Measurements from ENCODE around the gene FOXJ3.

- TF ChIP-seq, protein P1, sequence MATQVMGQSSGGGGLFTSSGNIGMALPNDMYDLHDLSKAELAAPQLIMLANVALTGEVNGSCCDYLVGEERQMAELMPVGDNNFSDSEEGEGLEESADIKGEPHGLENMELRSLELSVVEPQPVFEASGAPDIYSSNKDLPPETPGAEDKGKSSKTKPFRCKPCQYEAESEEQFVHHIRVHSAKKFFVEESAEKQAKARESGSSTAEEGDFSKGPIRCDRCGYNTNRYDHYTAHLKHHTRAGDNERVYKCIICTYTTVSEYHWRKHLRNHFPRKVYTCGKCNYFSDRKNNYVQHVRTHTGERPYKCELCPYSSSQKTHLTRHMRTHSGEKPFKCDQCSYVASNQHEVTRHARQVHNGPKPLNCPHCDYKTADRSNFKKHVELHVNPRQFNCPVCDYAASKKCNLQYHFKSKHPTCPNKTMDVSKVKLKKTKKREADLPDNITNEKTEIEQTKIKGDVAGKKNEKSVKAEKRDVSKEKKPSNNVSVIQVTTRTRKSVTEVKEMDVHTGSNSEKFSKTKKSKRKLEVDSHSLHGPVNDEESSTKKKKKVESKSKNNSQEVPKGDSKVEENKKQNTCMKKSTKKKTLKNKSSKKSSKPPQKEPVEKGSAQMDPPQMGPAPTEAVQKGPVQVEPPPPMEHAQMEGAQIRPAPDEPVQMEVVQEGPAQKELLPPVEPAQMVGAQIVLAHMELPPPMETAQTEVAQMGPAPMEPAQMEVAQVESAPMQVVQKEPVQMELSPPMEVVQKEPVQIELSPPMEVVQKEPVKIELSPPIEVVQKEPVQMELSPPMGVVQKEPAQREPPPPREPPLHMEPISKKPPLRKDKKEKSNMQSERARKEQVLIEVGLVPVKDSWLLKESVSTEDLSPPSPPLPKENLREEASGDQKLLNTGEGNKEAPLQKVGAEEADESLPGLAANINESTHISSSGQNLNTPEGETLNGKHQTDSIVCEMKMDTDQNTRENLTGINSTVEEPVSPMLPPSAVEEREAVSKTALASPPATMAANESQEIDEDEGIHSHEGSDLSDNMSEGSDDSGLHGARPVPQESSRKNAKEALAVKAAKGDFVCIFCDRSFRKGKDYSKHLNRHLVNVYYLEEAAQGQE (IDR thresholded peaks at IDR 0.05; ENCODE audit: low read depth, low read length) = no peak
- TF ChIP-seq POLR2AphosphoS5 (IDR thresholded peaks at IDR 0.05; ENCODE audit: low read depth, low read length) = no peak
- TF ChIP-seq CTCF (IDR thresholded peaks at IDR 0.05) = no peak
- TF ChIP-seq EZH2phosphoT487 (IDR thresholded peaks at IDR 0.05; ENCODE audit: borderline replicate concordance, low read depth) = no peak
- no peak for TF ChIP-seq YY1 (IDR thresholded peaks at IDR 0.05; ENCODE audit: low read depth)
- no peak for TF ChIP-seq IRF3 (IDR thresholded peaks at IDR 0.05; ENCODE audit: low read depth, low read length)
- TF ChIP-seq, protein P2, sequence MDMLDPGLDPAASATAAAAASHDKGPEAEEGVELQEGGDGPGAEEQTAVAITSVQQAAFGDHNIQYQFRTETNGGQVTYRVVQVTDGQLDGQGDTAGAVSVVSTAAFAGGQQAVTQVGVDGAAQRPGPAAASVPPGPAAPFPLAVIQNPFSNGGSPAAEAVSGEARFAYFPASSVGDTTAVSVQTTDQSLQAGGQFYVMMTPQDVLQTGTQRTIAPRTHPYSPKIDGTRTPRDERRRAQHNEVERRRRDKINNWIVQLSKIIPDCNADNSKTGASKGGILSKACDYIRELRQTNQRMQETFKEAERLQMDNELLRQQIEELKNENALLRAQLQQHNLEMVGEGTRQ (IDR thresholded peaks at IDR 0.05; ENCODE audit: borderline replicate concordance, low read depth, low read length) = no peak
- TF ChIP-seq MXI1 (IDR thresholded peaks at IDR 0.05; ENCODE audit: low read depth, low read length) = no peak
- no peak for TF ChIP-seq SMC3 (IDR thresholded peaks at IDR 0.05; ENCODE audit: low read depth, low read length)
- TF ChIP-seq RAD21 (IDR thresholded peaks at IDR 0.05; ENCODE audit: low read length) = no peak
- no peak for TF ChIP-seq ELF1 (IDR thresholded peaks at IDR 0.05)
Observed at GRCh38 chr1:42298520-42298919, 36.5 kb downstream of the FOXJ3 start.
